Myocyte (in vitro differentiated cells): ENCODE measurements around the gene SNX9. TPM values are rescaled to one million over a fixed set of nuclear protein-coding genes. Genes with fewer than 3 reads are reported as not detected.

Source experiments
- DNase-seq: peaks from one replicate; pipeline ENCODE4 v3.0.0-alpha.2; 2012; ENCODE audit warnings: low read depth
- total RNA-seq: library from RNA; depleted of rRNA; stranded (reverse); fragments of >200 nt; gene quantifications from 2 replicates; pipeline ENCODE4 v1.2.3, GENCODE V29; 2014

Gene SNX9
- total RNA-seq, 1 donor from 2014 or later = 21.7 TPM

GRCh38 chr6:157800420-157801237, 22.4 kb upstream of the SNX9 start:
- no peak for DNase-seq

- no peak for DNase-seq
These were observed 18.4 kb upstream of the SNX9 start for GRCh38 chr6:157804448-157805327.

- no peak for DNase-seq
These were observed 16.8 kb upstream of the SNX9 start for GRCh38 chr6:157806131-157806855.

GRCh38 chr6:157806856-157807215, 16.2 kb upstream of the SNX9 start:
- DNase-seq = no peak

- DNase-seq = no peak
These were observed 14.6 kb upstream of the SNX9 start for GRCh38 chr6:157808405-157808950.

- DNase-seq = no peak
These were observed 13.4 kb upstream of the SNX9 start for GRCh38 chr6:157809613-157810012.

GRCh38 chr6:157811137-157811475, 11.9 kb upstream of the SNX9 start:
- no peak for DNase-seq

GRCh38 chr6:157811476-157812173, 11.4 kb upstream of the SNX9 start:
- no peak for DNase-seq

GRCh38 chr6:157812425-157813171, 10.4 kb upstream of the SNX9 start:
- no peak for DNase-seq

- DNase-seq = peak; percentile 30
These were observed 9.9 kb upstream of the SNX9 start for GRCh38 chr6:157813191-157813590.

- peak; percentile 67 for DNase-seq
These were observed 9.1 kb upstream of the SNX9 start for GRCh38 chr6:157813750-157814455.

GRCh38 chr6:157814883-157815282, 8.2 kb upstream of the SNX9 start:
- DNase-seq = no peak

- DNase-seq = no peak
These were observed 1.6 kb upstream of the SNX9 start for GRCh38 chr6:157821342-157822033.

GRCh38 chr6:157822245-157823000, 623 bp upstream of the SNX9 start:
- DNase-seq = no peak

GRCh38 chr6:157823528-157824370, 703 bp downstream of the SNX9 start:
- DNase-seq = peak; percentile 36

GRCh38 chr6:157825243-157825904, 2.3 kb downstream of the SNX9 start:
- DNase-seq = no peak
